Eye (tissue), 1 donor: ENCODE measurements around the gene DIP2C.
"Not testable (repeated sequence)": the region's sequence is repeated elsewhere in the genome, so short reads cannot be mapped to it uniquely, and the experiment has no call there.

Experiments used
- DNase-seq: peaks from one replicate; pipeline ENCODE4 v3.0.0-alpha.2; 2015

Gene DIP2C

GRCh38 chr10:338171-339037, 351.1 kb downstream of the DIP2C start:
- peak; percentile 15 for DNase-seq

- no peak for DNase-seq
These were observed 353.2 kb downstream of the DIP2C start for GRCh38 chr10:336247-336646.

DNA sequence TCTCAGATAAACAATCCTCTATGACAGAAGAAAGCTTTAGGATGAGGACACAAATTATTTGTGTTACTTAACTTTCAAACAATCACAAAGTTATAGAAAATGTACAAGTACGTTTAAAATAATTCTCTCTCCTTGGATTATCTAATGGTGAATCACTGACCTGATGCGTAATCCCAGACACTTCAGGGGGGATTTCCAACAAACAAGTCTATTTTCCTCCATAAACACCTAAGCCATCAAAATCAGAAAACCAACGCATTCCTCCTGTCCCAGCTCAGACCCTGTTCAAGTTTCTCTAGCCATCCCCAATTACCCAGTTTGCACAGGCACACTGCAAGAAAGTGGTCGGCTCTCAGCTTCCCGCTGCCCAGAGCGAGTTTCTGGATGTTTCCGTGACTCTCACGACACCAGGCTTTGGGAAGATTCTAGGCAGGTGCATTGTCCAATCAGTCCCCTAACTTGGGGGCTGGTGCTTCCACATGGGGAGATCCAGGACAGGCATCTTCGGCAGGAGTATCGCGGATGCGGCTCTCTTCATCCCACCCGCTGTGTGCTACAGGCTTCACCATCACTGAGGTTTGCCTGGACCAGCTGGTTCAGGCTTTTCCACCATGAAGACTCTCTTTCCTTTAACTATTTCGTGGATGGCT, 354.2 kb downstream of the DIP2C start:
- DNase-seq = no peak

- DNase-seq = no peak
These were observed 358.3 kb downstream of the DIP2C start for GRCh38 chr10:331186-331585.

GRCh38 chr10:329361-330099, 359.9 kb downstream of the DIP2C start:
- DNase-seq = peak; percentile 62

- no peak for DNase-seq
These were observed 361.3 kb downstream of the DIP2C start for GRCh38 chr10:327889-328852.

DNA sequence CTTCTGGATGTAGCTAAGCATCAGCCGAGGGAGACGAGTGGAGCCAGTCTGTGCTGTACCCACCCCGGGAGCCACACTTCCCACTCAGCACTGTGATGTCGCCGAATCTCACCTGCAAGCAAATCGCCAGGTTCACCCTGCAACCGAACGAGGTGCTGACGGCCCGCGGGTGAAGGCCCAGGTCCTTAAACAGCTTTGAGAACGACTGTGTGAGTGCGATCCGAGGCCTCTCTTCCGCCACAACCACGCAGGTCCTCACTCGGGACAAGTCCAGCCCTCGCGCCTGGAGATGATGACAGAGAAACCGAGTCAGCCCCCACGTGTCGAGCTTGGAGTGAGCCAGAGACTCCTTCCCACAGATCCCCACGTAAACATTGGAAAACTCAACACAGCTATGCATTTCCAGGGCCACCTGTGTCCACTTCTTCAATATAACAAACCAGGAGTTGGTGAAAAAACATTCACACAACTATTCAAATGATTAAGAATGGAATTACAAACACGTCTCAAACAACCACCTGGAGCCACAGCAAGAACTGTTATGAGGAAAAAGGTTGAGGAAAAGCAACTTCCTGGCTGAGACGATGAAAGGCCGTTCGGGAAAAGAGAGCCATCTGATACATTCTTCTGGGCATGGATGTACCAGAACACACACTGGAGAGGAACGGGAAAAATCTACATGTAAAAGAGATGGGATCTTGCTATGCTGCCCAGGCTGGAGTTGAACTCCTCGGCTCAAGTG, 362.4 kb downstream of the DIP2C start:
- no peak for DNase-seq

GRCh38 chr10:326350-326749, 363.1 kb downstream of the DIP2C start:
- no peak for DNase-seq

- DNase-seq = no peak
These were observed 364.2 kb downstream of the DIP2C start for GRCh38 chr10:325282-325681.

- no peak for DNase-seq
These were observed 364.9 kb downstream of the DIP2C start for GRCh38 chr10:324593-324992.

DNA sequence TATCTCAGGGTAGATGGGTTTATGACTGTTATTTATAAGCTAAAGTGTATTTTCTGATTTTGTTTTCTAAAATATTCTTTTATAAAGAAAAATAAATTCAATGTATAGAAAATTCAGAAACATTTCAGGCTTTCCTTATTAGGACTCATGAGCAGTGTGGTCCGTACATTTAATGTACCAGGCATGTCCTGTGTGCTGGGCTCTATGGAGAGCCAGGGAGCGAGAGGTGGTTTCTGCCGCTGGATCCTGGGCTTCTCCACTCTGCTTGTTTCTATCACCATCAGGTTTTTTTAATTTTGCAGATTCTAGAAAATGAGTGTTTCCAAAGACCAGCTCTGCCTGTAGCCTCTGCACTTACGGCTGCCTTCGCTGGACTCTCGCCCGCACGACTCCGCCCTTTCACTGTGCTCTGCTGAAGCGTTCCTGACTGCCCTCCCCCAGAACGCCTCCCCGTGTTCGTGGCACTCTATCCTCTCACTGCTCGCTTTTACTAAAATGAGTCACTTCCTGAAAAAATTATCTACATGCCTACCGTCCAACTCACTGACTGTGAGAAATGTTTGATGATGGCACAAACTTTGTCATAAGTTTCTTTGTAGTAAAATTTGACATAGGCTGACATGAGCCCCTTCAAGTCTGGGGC, 365.7 kb downstream of the DIP2C start:
- DNase-seq = peak; percentile 10

DNA sequence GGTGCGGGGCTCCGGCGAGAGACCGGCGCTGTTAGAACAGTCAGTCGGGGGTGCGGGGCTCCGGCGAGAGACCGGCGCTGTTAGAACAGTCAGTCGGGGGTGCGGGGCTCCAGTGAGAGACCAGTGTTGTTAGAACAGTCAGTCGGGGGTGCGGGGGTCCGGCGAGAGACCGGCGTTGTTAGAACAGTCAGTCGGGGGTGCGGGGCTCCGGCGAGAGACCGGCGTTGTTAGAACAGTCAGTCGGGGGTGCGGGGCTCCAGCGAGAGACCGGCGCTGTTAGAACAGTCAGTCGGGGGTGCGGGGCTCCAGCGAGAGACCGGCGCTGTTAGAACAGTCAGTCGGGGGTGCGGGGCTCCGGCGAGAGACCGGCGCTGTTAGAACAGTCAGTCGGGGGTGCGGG, 366.4 kb downstream of the DIP2C start:
- not testable (repeated sequence) for DNase-seq

GRCh38 chr10:320771-321170, 368.7 kb downstream of the DIP2C start:
- no peak for DNase-seq

- DNase-seq = no peak
These were observed 371.5 kb downstream of the DIP2C start for GRCh38 chr10:317926-318325.

- no peak for DNase-seq
These were observed 372.1 kb downstream of the DIP2C start for GRCh38 chr10:317271-317769.

DNA sequence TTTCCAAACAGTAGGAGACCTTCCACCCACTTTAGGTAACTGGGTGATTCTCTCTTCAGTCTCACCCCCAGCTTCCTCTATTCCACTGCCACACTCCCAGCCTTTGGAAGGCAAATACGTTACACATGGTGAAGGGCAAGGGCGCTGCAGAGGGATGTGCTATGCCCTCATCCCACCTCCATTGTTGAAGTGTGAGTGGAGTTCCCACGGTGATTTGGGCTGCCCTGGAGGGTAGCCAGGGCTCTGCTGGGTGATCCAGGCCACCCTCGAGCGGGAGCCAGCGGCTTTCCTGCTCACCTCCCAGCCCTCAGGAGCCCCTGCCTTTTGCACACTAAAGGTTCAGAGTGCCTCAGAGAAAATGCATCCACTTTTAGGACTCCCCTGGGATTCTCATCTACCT, 373.1 kb downstream of the DIP2C start:
- no peak for DNase-seq

DNA sequence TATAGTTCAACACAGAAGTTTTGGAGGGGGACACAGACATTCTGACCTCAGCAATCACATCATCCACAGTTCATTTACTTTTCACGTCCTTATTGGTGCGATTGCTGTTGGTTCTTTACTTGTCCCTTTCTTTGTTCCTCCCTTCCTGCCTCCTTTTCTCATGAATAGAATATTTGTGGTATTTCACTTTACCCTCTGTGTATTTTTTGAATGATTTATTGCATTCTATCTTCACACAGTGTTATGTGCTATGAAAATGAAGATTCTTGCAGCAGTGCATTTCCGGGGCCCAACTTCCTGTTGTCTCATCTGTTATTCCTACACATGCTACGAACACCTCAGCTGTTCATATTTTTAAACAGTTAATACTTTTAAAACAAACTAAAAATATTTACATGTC, 374.6 kb downstream of the DIP2C start:
- DNase-seq = no peak

DNA sequence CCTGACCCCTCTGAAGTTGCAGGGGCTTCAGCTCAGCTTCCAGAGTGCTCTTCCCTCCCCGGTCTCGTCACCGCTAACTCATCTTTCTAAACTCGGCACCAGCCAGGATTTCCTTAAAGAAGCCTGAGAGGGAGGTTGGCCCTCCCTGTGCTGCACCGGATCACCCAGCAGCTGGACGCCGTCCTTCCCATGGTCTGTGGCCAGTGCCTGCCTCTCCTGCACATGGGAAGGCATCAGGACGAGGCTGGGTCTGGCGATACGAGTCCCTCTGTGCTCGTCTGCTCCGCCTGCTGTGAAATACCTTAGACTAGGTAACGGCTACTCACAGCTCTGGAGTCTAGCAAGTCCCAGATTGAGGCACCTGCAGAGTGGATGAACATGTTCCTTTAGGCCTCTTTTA, 375.1 kb downstream of the DIP2C start:
- no peak for DNase-seq

GRCh38 chr10:311901-312665, 377.4 kb downstream of the DIP2C start:
- DNase-seq = no peak

- no peak for DNase-seq
These were observed 378.4 kb downstream of the DIP2C start for GRCh38 chr10:310976-311639.
